Measurements from ENCODE around the gene SPATA33. TPM values are rescaled to one million over a fixed set of nuclear protein-coding genes. Genes with fewer than 3 reads are reported as not detected.

Gene SPATA33
- total and polyA plus RNA-seq, 4 donors = 5.4 to 19.1 (median 8.8) TPM

DNA sequence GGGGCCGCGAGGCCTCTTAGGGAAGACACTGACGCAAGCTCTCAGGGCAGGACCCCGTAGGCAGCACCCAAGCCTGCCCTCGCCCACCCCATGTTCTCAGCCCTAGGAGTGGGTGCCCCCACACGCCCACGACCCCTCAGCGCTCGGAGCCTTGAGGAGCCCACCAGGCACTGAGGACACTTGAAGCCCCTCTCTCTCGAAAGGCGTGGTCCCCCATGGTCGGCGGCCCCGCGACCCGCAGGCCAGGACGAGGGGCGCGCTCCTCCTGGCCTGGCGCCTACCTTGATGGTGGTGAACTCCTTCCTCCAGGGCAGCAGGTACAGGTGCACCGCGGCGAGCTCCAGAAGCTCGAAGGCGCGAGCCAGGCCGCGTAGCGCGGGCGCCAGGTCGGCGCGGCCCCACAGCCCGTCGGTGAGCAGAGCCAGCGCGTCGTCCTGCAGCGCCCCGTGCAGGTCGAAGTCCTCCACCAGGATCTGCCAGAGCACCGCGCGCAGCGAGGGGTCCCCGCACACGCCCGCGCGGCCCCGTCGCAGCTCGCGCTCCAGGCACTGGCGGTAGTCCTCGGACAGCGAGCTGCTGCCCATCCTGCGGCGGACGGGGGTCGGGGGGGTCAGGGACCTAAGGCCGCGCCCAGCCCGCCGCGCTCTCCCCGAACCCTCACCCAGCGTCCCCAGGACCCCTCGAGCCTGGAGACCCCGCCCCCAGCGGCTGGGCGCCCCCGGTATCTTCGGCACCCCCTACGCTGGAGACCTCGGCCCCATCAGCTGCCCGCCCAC, 43.2 kb downstream of the SPATA33 start:
- DNase-seq (peak; percentile 52 to 65 (median 63)), ATAC-seq (ENCODE audit: insufficient read depth, low FRiP score) (peak; percentile 8)
- H3K9me3 ChIP-seq (ENCODE audit: control insufficient read depth in 4 of 4, insufficient read depth in 3 of 4, low read length in 3 of 4) = no peaks in the 10 kb centered on the region
- peaks cover 0 to 21% (median 0%) of the 10 kb centered on the region in 4 donors for H3K36me3 ChIP-seq (ENCODE audit: control insufficient read depth in 4 of 4, insufficient read depth in 4 of 4, low read length in 4 of 4)
- WGBS, 2 donors = 2% methylated on average over 60 to 78 of the region's 78 CpGs
- peaks cover 0 to 5% (median 0%) of the 10 kb centered on the region in 3 donors for H3K27me3 ChIP-seq (ENCODE audit: control insufficient read depth in 3 of 3, insufficient read depth in 3 of 3, low read length in 2 of 3)
- H3K9ac ChIP-seq (ENCODE audit: insufficient read depth in 1 of 2, low read length in 2 of 2) = peak overlapping the region; percentile 60 to 71
- TF ChIP-seq, protein P1, sequence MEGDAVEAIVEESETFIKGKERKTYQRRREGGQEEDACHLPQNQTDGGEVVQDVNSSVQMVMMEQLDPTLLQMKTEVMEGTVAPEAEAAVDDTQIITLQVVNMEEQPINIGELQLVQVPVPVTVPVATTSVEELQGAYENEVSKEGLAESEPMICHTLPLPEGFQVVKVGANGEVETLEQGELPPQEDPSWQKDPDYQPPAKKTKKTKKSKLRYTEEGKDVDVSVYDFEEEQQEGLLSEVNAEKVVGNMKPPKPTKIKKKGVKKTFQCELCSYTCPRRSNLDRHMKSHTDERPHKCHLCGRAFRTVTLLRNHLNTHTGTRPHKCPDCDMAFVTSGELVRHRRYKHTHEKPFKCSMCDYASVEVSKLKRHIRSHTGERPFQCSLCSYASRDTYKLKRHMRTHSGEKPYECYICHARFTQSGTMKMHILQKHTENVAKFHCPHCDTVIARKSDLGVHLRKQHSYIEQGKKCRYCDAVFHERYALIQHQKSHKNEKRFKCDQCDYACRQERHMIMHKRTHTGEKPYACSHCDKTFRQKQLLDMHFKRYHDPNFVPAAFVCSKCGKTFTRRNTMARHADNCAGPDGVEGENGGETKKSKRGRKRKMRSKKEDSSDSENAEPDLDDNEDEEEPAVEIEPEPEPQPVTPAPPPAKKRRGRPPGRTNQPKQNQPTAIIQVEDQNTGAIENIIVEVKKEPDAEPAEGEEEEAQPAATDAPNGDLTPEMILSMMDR (IDR thresholded peaks at IDR 0.05; ENCODE audit: control extremely low read depth, extremely low read depth) = no peak
- peak overlapping the region; percentile 68 to 92 for H3K27ac ChIP-seq (ENCODE audit: low read depth in 1 of 2, low read length in 1 of 2)
- H3K4me3 ChIP-seq = peak overlapping the region; percentile 57
- peaks cover 0 to 13% (median 3%) of the 10 kb centered on the region in 5 donors for H3K4me1 ChIP-seq (ENCODE audit: control insufficient read depth in 5 of 5, insufficient read depth in 5 of 5, low read length in 5 of 5)

DNA sequence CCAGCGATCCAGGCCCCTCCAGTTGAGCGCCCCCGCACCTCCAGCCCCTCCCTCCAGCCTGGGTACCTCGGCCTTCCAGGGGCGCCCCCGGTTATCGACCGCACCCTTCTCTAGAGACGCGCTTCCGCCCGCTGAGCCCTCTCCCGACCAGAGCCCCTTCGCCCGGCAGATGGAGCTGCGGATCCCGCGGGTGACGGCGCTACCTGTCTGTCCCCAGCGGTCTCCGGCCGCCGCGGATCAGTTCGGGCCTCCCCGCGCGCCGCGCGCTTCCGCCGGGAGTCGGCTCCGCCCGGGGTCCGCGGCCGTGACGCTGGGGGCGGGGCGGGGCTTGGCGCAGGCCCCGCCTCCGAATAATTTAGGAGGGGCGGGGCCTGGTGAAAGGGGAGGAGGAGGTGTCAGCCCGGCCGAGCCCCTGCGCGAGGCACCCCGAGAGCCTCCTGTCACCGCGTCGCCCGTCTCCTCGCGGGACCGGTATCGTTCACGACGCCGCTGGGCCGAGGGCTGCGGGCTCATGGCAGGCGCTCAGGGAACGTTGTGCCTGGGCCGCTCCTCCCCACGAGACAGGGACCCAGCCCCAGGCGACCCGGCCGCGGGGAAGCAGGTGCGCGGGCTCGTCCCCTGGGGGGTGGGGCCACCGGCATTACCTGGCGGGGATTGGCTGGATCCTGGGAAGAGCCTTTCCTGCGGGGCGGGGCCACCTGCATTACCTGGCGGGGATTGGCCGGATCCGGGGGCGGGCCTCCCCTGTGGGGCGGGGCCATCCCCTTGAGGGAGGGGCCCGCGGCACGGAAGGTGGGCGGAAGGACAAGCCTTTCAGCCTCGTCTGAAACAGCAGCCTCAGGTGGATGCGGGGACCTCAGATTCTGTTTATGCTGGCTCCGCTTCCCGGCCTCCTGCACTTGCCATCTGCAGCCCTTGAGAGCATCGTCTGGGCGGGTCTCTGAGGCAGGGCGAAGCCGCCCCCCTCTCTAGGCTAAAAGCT, 44.1 kb downstream of the SPATA33 start, which contains the start of gene SPATA2L:
Gene SPATA2L, minus strand, starts transcription at position 281 of the 982 bp plus-strand sequence. CDS start 473 bp downstream, outside the sequence.
- Histone ChIP-seq H3K36me3 (ENCODE audit: control insufficient read depth in 4 of 4, insufficient read depth in 4 of 4, low read length in 4 of 4) (peaks cover 0 to 14% (median 0%) of the 10 kb centered on the region in 4 donors), H3K4me1 (ENCODE audit: control insufficient read depth in 5 of 5, insufficient read depth in 5 of 5, low read length in 5 of 5) (peaks cover 0 to 13% (median 3%) of the 10 kb centered on the region in 5 donors), H3K27ac (ENCODE audit: low read depth in 1 of 2, low read length in 1 of 2) (peak within 1 kb of the TSS; percentile 68 to 92), H3K9me3 (ENCODE audit: control insufficient read depth in 4 of 4, insufficient read depth in 3 of 4, low read length in 3 of 4) (no peaks in the 10 kb centered on the region), H3K9ac (ENCODE audit: insufficient read depth in 1 of 2, low read length in 2 of 2) (peak within 1 kb of the TSS; percentile 60 to 71), H3K4me3 (peak within 1 kb of the TSS; percentile 57), H3K27me3 (ENCODE audit: control insufficient read depth in 3 of 3, insufficient read depth in 3 of 3, low read length in 2 of 3) (peaks cover 0 to 5% (median 0%) of the 10 kb centered on the region in 3 donors)
- DNase-seq (peak; percentile 81 to 90 (median 84)), ATAC-seq (ENCODE audit: insufficient read depth, low FRiP score) (peak; percentile 84)
- TF ChIP-seq, protein P1 (IDR thresholded peaks at IDR 0.05; ENCODE audit: control extremely low read depth, extremely low read depth) = no peak
- WGBS, 2 donors = 1 to 2% methylated on average over 81 to 97 of the region's 97 CpGs

DNA sequence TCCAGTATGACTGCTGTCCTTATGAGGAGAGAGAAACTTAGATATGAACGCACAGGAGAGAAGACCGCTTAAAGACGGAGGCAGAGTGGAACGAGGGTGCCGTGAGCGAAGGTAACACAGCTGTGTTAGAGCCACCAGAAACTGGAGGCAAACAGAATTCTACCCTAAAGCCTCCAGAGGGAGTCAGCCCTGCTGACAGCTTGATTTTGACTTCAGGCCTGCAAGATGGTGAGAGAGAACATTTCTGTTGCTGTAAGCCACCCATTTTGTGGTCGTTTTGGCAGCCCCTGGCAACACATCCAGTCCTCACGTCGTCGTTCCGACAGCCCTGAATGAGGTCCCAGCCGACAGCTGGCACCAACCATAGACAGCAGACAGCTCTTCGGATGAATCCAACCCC, 46.6 kb downstream of the SPATA33 start:
- TF ChIP-seq, protein P1 (IDR thresholded peaks at IDR 0.05; ENCODE audit: control extremely low read depth, extremely low read depth) = no peak
- no peaks in the 10 kb centered on the region for H3K9me3 ChIP-seq (ENCODE audit: control insufficient read depth in 4 of 4, insufficient read depth in 3 of 4, low read length in 3 of 4)
- H3K27me3 ChIP-seq (ENCODE audit: control insufficient read depth in 3 of 3, insufficient read depth in 3 of 3, low read length in 2 of 3) = peaks cover 0 to 5% (median 0%) of the 10 kb centered on the region in 3 donors
- WGBS, 2 donors = 78 to 83% methylated on average over 13 of the region's 13 CpGs
- no peak for DNase-seq
- no peak overlapping the region for H3K27ac ChIP-seq (ENCODE audit: low read depth in 1 of 2, low read length in 1 of 2)
- peaks cover 0 to 13% (median 3%) of the 10 kb centered on the region in 5 donors for H3K4me1 ChIP-seq (ENCODE audit: control insufficient read depth in 5 of 5, insufficient read depth in 5 of 5, low read length in 5 of 5)
- no peak for ATAC-seq (ENCODE audit: insufficient read depth, low FRiP score)
- H3K9ac ChIP-seq (ENCODE audit: insufficient read depth in 1 of 2, low read length in 2 of 2) = no peak overlapping the region
- H3K36me3 ChIP-seq (ENCODE audit: control insufficient read depth in 4 of 4, insufficient read depth in 4 of 4, low read length in 4 of 4) = no peaks in the 10 kb centered on the region
- no peak overlapping the region for H3K4me3 ChIP-seq
